ENCODE measurements around the gene C11orf87. TPM values are rescaled to one million over a fixed set of nuclear protein-coding genes. Genes with fewer than 3 reads are reported as not detected.

C11orf87 gene
- total RNA-seq, 1 donor from 2014 or later = not detected

DNA sequence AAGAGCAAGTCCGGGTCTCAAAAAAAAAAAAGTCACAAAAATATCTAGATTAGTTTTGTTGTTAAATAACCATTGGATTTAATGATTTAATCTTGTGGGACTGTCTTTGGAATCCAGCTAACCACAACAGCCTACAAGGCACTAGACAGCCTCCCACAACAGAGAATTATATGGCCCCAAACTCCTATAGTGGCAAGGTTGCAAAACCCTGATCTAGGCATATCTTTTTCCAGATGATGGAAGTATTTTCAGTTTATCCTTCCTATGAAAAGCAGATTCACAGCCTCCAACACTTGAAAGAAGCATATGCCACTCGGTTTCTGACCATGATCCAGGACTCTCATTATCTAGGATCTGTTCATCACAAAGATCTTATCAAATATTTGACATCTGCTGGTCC, 5.4 kb upstream of the C11orf87 start:
- TF ChIP-seq, protein P1, sequence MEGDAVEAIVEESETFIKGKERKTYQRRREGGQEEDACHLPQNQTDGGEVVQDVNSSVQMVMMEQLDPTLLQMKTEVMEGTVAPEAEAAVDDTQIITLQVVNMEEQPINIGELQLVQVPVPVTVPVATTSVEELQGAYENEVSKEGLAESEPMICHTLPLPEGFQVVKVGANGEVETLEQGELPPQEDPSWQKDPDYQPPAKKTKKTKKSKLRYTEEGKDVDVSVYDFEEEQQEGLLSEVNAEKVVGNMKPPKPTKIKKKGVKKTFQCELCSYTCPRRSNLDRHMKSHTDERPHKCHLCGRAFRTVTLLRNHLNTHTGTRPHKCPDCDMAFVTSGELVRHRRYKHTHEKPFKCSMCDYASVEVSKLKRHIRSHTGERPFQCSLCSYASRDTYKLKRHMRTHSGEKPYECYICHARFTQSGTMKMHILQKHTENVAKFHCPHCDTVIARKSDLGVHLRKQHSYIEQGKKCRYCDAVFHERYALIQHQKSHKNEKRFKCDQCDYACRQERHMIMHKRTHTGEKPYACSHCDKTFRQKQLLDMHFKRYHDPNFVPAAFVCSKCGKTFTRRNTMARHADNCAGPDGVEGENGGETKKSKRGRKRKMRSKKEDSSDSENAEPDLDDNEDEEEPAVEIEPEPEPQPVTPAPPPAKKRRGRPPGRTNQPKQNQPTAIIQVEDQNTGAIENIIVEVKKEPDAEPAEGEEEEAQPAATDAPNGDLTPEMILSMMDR (IDR thresholded peaks at IDR 0.05; ENCODE audit: insufficient read depth, low read length, poor library complexity, severe bottlenecking) = no peak

DNA sequence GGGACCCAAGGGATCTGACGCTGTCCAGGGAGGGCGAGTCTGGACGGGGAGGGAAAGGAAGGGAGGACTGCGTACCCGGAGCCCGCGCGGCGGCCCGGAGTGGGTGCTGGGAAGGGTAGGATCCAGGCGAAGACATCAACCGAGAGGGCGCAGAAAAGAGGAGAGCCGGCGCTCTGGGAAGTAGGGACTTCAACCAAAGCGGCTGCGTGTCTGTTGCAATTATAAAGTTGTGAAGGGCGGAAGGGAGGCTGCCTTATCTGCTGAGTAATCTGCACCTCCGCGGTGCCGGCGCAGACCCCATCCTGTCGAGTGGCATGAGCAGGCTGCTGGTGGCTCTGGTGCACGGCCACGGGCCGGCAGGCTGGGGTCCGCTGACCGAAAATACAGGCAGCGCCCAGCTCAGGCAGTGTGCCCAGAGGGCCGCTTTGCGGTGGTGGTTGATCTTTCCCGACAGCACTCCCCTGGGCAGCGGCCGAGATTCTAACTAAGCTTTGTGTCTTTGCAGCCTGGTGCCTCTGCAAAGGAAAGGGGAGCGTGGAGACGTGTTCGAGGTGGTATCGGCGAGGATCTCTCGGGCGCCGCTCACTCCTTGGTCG, 978 bp downstream of the C11orf87 start:
- DNase-seq (ENCODE audit: low read depth) = no peak
- TF ChIP-seq, protein P1 (IDR thresholded peaks at IDR 0.05; ENCODE audit: insufficient read depth, low read length, poor library complexity, severe bottlenecking) = no peak
- H3K27me3 ChIP-seq (ENCODE audit: control insufficient read depth, insufficient read depth, low read length) = peaks cover 35% of the 10 kb centered on the region
- H3K36me3 ChIP-seq (ENCODE audit: control insufficient read depth, insufficient read depth, low read length) = no peaks in the 10 kb centered on the region
- peak overlapping the region; percentile 5 for H3K4me3 ChIP-seq (ENCODE audit: low read depth, low read length)

More for the DNA sequence above, 5.4 kb upstream of the C11orf87 start:
- no peak for DNase-seq (ENCODE audit: low read depth)
- Histone ChIP-seq H3K4me3 (ENCODE audit: low read depth, low read length) (no peak overlapping the region), H3K27me3 (ENCODE audit: control insufficient read depth, insufficient read depth, low read length) (peaks cover 6% of the 10 kb centered on the region), H3K36me3 (ENCODE audit: control insufficient read depth, insufficient read depth, low read length) (no peaks in the 10 kb centered on the region)

DNA sequence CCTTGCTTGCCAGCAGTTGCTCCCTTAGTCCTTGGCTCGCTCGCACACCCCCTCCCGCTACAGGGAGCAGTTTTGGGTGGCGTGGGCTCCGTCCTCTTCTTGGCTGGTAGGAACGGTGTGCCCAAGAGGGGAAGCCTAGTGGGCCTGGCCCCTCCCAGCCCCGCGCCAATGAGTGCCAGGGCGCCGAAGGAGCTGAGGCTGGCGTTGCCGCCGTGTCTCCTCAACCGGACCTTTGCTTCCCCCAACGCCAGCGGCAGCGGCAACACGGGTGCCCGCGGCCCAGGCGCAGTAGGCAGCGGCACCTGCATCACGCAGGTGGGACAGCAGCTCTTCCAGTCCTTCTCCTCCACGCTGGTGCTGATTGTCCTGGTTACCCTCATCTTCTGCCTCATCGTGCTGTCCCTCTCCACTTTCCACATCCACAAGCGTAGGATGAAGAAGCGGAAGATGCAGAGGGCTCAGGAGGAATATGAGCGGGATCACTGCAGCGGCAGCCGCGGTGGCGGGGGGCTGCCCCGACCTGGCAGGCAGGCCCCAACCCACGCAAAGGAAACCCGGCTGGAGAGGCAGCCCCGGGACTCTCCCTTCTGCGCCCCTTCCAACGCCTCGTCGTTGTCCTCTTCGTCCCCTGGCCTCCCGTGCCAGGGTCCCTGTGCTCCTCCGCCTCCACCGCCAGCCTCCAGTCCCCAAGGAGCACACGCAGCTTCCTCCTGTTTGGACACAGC, 1.6 kb downstream of the C11orf87 start:
- Histone ChIP-seq H3K27me3 (ENCODE audit: control insufficient read depth, insufficient read depth, low read length) (peaks cover 35% of the 10 kb centered on the region), H3K4me3 (ENCODE audit: low read depth, low read length) (peak overlapping the region; percentile 5), H3K36me3 (ENCODE audit: control insufficient read depth, insufficient read depth, low read length) (no peaks in the 10 kb centered on the region)
- DNase-seq (ENCODE audit: low read depth) = no peak
- TF ChIP-seq, protein P1 (IDR thresholded peaks at IDR 0.05; ENCODE audit: insufficient read depth, low read length, poor library complexity, severe bottlenecking) = no peak

DNA sequence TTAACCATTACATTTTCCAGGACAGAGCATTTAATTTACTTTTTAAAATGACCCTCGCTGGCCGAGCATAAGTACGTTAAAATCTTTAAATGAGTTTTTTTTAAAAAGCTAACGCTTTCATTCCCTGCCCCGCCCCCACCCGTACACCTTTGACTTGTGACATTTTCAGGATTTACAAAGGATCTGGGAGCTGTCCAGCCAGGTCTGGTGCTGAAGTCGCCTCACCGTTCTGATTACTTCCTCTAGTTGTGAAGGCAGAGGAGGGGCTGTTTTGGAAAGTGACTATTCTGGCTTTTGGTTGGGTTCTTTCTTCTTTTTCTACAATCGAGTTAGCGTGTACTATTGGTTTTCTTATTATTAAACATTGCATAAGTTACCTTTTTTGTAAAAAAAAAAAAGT, 2.9 kb downstream of the C11orf87 start:
- DNase-seq (ENCODE audit: low read depth) = no peak

DNA sequence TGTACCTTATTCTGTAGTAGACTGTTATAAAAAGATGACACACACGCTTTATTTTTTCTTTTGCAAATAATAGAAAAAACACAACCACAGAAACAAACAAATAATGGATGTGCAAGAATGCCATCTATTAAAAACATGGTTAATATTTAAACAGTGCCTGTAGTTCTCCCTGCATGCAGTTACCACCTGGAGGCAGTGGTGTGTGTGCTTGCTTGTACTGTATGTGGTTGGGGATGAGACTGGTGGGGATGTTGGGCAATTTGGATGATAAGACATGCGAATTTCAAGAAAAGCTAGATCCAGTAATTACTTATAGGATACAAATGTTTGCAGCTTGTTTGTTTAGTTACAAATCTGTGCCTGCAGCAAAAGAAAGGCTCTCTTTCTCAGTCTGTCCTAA, 3.6 kb downstream of the C11orf87 start:
- H3K27me3 ChIP-seq (ENCODE audit: control insufficient read depth, insufficient read depth, low read length) = peaks cover 35% of the 10 kb centered on the region

More for the DNA sequence above, 2.9 kb downstream of the C11orf87 start:
- H3K36me3 ChIP-seq (ENCODE audit: control insufficient read depth, insufficient read depth, low read length) = no peaks in the 10 kb centered on the region
- H3K4me3 ChIP-seq (ENCODE audit: low read depth, low read length) = no peak overlapping the region
- H3K27me3 ChIP-seq (ENCODE audit: control insufficient read depth, insufficient read depth, low read length) = peaks cover 35% of the 10 kb centered on the region
- TF ChIP-seq, protein P1 (IDR thresholded peaks at IDR 0.05; ENCODE audit: insufficient read depth, low read length, poor library complexity, severe bottlenecking) = no peak

More for the DNA sequence above, 3.6 kb downstream of the C11orf87 start:
- Histone ChIP-seq H3K4me3 (ENCODE audit: low read depth, low read length) (no peak overlapping the region), H3K36me3 (ENCODE audit: control insufficient read depth, insufficient read depth, low read length) (no peaks in the 10 kb centered on the region)
- TF ChIP-seq, protein P1 (IDR thresholded peaks at IDR 0.05; ENCODE audit: insufficient read depth, low read length, poor library complexity, severe bottlenecking) = no peak
- no peak for DNase-seq (ENCODE audit: low read depth)
